ENCODE measurements around the gene TMEM106B.

- TF ChIP-seq POLR2AphosphoS5 (IDR thresholded peaks at IDR 0.05; ENCODE audit: low read depth) (no peak), CTCF (IDR thresholded peaks at IDR 0.05; ENCODE audit: insufficient read depth, low read length) (no peak), REST (IDR thresholded peaks at IDR 0.05; ENCODE audit: insufficient replicate concordance, low read depth) (no peak), GABPA (IDR thresholded peaks at IDR 0.05; ENCODE audit: low read depth) (no peak), SPI1 (IDR thresholded peaks at IDR 0.05; ENCODE audit: borderline replicate concordance, low read depth) (no peak)
Observed at GRCh38 chr7:12174931-12175330, 36.2 kb upstream of the TMEM106B start.
